Chondrocyte (in vitro differentiated cells): ENCODE measurements around the gene C16orf54. TPM values are rescaled to one million over a fixed set of nuclear protein-coding genes. Genes with fewer than 3 reads are reported as not detected.

Source experiments
- DNase-seq: peaks from one replicate; pipeline ENCODE4 v3.0.0; 2021; ENCODE audit warnings: mixed read lengths, low spot score
- H3K27ac Mint-ChIP-seq: one replicate; pipeline ENCODE4 v1.8.0; 2021; ENCODE audit warnings: mild to moderate bottlenecking, moderate library complexity, mixed read lengths; ENCODE audit not compliant: unreplicated experiment
- H3K27me3 Mint-ChIP-seq: 2 replicates; pipeline ENCODE4 v1.8.0; 2021; ENCODE audit warnings: low read depth, mixed read lengths
- H3K36me3 Mint-ChIP-seq: 2 replicates; pipeline ENCODE4 v1.8.0; 2021; ENCODE audit warnings: low read depth, mixed read lengths
- H3K4me1 Mint-ChIP-seq: 2 replicates; pipeline ENCODE4 v1.8.0; 2021; ENCODE audit warnings: low read depth, mild to moderate bottlenecking, mixed read lengths
- H3K4me3 Mint-ChIP-seq: one replicate; pipeline ENCODE4 v1.8.0; 2021; ENCODE audit warnings: mild to moderate bottlenecking, moderate library complexity, mixed read lengths; ENCODE audit not compliant: unreplicated experiment
- H3K9me3 Mint-ChIP-seq: 2 replicates; pipeline ENCODE4 v1.8.0; 2021; ENCODE audit warnings: low read depth, mixed read lengths
- CTCF ChIP-seq: fragments of 200-600 bp; sonication (generic); IDR thresholded peaks from 2 replicates; pipeline ENCODE4 v1.5.0; 2021; ENCODE audit warnings: antibody characterized with exemption, mild to moderate bottlenecking, moderate library complexity
- total RNA-seq: library from RNA; stranded (reverse); gene quantifications from 3 replicates; pipeline ENCODE4 v1.2.1, GENCODE V29; 2021

C16orf54 gene
- total RNA-seq, 1 donor from 2014 or later = not detected

- Mint-ChIP-seq H3K9me3 (no peaks in the 10 kb centered on the region), H3K36me3 (no peaks in the 10 kb centered on the region), H3K27ac (no peak overlapping the region), H3K4me1 (no peaks in the 10 kb centered on the region), H3K4me3 (no peak overlapping the region), H3K27me3 (peaks cover 4% of the 10 kb centered on the region)
- TF ChIP-seq CTCF = no peak
- no peak for DNase-seq
Measured at GRCh38 chr16:29770250-29770929, 24.6 kb upstream of the C16orf54 start.

GRCh38 chr16:29769507-29769906 lies 23.7 kb upstream of the C16orf54 start:
- H3K27ac Mint-ChIP-seq = no peak overlapping the region
- DNase-seq = no peak
- no peaks in the 10 kb centered on the region for H3K9me3 Mint-ChIP-seq
- H3K27me3 Mint-ChIP-seq = peaks cover 7% of the 10 kb centered on the region
- no peaks in the 10 kb centered on the region for H3K4me1 Mint-ChIP-seq
- no peaks in the 10 kb centered on the region for H3K36me3 Mint-ChIP-seq
- no peak overlapping the region for H3K4me3 Mint-ChIP-seq
- TF ChIP-seq CTCF = no peak

- Mint-ChIP-seq H3K9me3 (no peaks in the 10 kb centered on the region), H3K4me1 (no peaks in the 10 kb centered on the region), H3K27ac (no peak overlapping the region), H3K36me3 (no peaks in the 10 kb centered on the region), H3K4me3 (no peak overlapping the region), H3K27me3 (peaks cover 8% of the 10 kb centered on the region)
- TF ChIP-seq CTCF = no peak
- no peak for DNase-seq
Measured at GRCh38 chr16:29767062-29767461, 21.3 kb upstream of the C16orf54 start.

- Mint-ChIP-seq H3K27me3 (peaks cover 8% of the 10 kb centered on the region), H3K9me3 (no peaks in the 10 kb centered on the region), H3K27ac (no peak overlapping the region), H3K36me3 (no peaks in the 10 kb centered on the region), H3K4me3 (no peak overlapping the region), H3K4me1 (no peaks in the 10 kb centered on the region)
- DNase-seq = no peak
- TF ChIP-seq CTCF = no peak
Measured at GRCh38 chr16:29766571-29766970, 20.8 kb upstream of the C16orf54 start.

- peaks cover 8% of the 10 kb centered on the region for H3K27me3 Mint-ChIP-seq
- no peak overlapping the region for H3K27ac Mint-ChIP-seq
- no peaks in the 10 kb centered on the region for H3K9me3 Mint-ChIP-seq
- DNase-seq = no peak
- no peak overlapping the region for H3K4me3 Mint-ChIP-seq
- no peak for TF ChIP-seq CTCF
- H3K4me1 Mint-ChIP-seq = no peaks in the 10 kb centered on the region
- no peaks in the 10 kb centered on the region for H3K36me3 Mint-ChIP-seq
Measured at GRCh38 chr16:29765167-29766032, 19.6 kb upstream of the C16orf54 start.
